Uterus (tissue), 2 donors: ENCODE results near the gene CXXC4.

Experiments
- CTCF ChIP-seq, 4 experiments: fragments of 200-600 bp in 2 of 4; fragments of 450-650 bp in 2 of 4; sonication (generic) in 2 of 4; IDR thresholded peaks; one replicate each; pipeline ENCODE4 v1.5.1; 2016 to 2019; ENCODE audit warnings: antibody characterized with exemption in 4 of 4, mild to moderate bottlenecking in 2 of 4, moderate library complexity in 1 of 4
- POLR2A ChIP-seq, 2 donors: fragments of 450-650 bp; IDR thresholded peaks; one replicate each; pipeline ENCODE4 v1.6.1; 2016; ENCODE audit warnings: antibody characterized with exemption in 2 of 2, mild to moderate bottlenecking in 1 of 2, moderate library complexity in 1 of 2

DNA sequence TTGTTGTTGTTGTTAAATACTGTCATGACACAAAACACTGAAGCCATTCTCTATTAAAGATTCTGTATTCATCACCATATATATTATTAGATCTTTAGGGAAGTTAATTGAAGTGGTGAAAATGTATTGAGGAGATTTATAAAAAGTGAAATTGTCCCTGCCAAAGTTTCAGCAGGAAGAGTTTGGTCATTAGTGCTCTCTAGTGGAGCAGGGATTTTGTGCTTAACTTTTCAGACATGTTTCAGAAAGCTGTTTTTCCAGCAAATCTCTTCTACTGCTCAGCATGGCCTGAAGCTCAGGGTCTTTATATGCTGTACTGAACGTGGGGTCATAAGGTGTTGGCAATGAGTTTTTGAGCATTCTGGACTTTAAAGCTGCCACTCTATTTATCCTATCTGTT lies 36.7 kb upstream of the CXXC4 start:
- TF ChIP-seq CTCF (IDR thresholded peaks at IDR 0.05) (no peak), POLR2A (IDR thresholded peaks at IDR 0.05) (no peak)
